Ecto neural progenitor cell (in vitro differentiated cells): ENCODE measurements around the gene ISG20L2.
A peak's percentile ranks its signal among the peaks of the same experiment; 100 is the strongest.

ENCODE experiments used
- DNase-seq: peaks from one replicate; pipeline ENCODE4 v3.0.0-alpha.2; 2018; ENCODE audit warnings: low spot score

The ISG20L2 gene

GRCh38 chr1:156740741-156741480 lies 12.3 kb upstream of the ISG20L2 start, which contains the start of gene MRPL24:
TSS of gene MRPL24 (minus strand) at chr1:156741088. CDS start at chr1:156738704, 2,384 bp downstream.
- peak; percentile 96 for DNase-seq

- DNase-seq, result no peak
These were observed 11.7 kb upstream of the ISG20L2 start for GRCh38 chr1:156740237-156740740.

- DNase-seq, result no peak
These were observed 10.3 kb upstream of the ISG20L2 start for GRCh38 chr1:156738916-156739315.

GRCh38 chr1:156738407-156738806 lies 9.8 kb upstream of the ISG20L2 start:
- no peak for DNase-seq

GRCh38 chr1:156733989-156734584 lies 5.5 kb upstream of the ISG20L2 start:
- no peak for DNase-seq

- DNase-seq, result peak; percentile 92
These were observed 504 bp downstream of the ISG20L2 start, which contains the start of gene METTL25B for GRCh38 chr1:156727926-156728598. TSS of gene METTL25B (plus strand) at chr1:156728469. CDS start at chr1:156729105, 636 bp downstream.

GRCh38 chr1:156727492-156727891 lies 1.1 kb downstream of the ISG20L2 start:
- DNase-seq, result no peak

- DNase-seq, result peak; percentile 70
These were observed 1.9 kb downstream of the ISG20L2 start for GRCh38 chr1:156726549-156727226.

GRCh38 chr1:156725683-156726280 lies 2.8 kb downstream of the ISG20L2 start:
- DNase-seq, result peak; percentile 93

GRCh38 chr1:156721535-156721934 lies 7.0 kb downstream of the ISG20L2 start:
- DNase-seq, result no peak

GRCh38 chr1:156721131-156721530 lies 7.4 kb downstream of the ISG20L2 start:
- no peak for DNase-seq

GRCh38 chr1:156717351-156717750 lies 11.2 kb downstream of the ISG20L2 start:
- DNase-seq, result no peak

- DNase-seq, result no peak
These were observed 13.7 kb downstream of the ISG20L2 start for GRCh38 chr1:156714830-156715229.

- no peak for DNase-seq
These were observed 15.9 kb downstream of the ISG20L2 start for GRCh38 chr1:156712626-156713025.

- no peak for DNase-seq
These were observed 17.4 kb downstream of the ISG20L2 start for GRCh38 chr1:156711011-156711817.

- no peak for DNase-seq
These were observed 18.6 kb downstream of the ISG20L2 start for GRCh38 chr1:156709757-156710489.

GRCh38 chr1:156709031-156709430 lies 19.5 kb downstream of the ISG20L2 start:
- no peak for DNase-seq

GRCh38 chr1:156708218-156708661 lies 20.3 kb downstream of the ISG20L2 start:
- peak; percentile 68 for DNase-seq

- DNase-seq, result peak; percentile 79
These were observed 20.9 kb downstream of the ISG20L2 start for GRCh38 chr1:156707417-156708217.
